Smooth muscle cell (in vitro differentiated cells): ENCODE measurements around the gene KISS1. TPM values are rescaled to one million over a fixed set of nuclear protein-coding genes. Genes with fewer than 3 reads are reported as not detected.

Source experiments
- DNase-seq: peaks from one replicate; lab custom pipeline; 2025; ENCODE audit not compliant: unreplicated experiment; lab: John Stamatoyannopoulos, UW
- H2AFZ ChIP-seq: fragments of 200-600 bp; sonication (generic); 2 replicates; pipeline ENCODE4 v1.6.0; 2016; ENCODE audit warnings: antibody characterized with exemption, low read depth, mild to moderate bottlenecking
- H3F3A ChIP-seq: fragments of 200-600 bp; sonication (generic); 2 replicates; pipeline ENCODE4 v1.6.0; 2017; ENCODE audit warnings: antibody characterized with exemption, low read depth
- H3K27ac ChIP-seq: fragments of 200-600 bp; sonication (generic); 2 replicates; pipeline ENCODE4 v1.5.1; 2016; ENCODE audit warnings: low read depth, mild to moderate bottlenecking
- H3K27me3 ChIP-seq: fragments of 200-600 bp; sonication (generic); 2 replicates; pipeline ENCODE4 v1.6.1; 2016; ENCODE audit warnings: low read depth, mild to moderate bottlenecking
- H3K36me3 ChIP-seq: fragments of 200-600 bp; sonication (generic); 2 replicates; pipeline ENCODE4 v1.5.1; 2016; ENCODE audit warnings: low read depth
- H3K4me1 ChIP-seq: fragments of 200-600 bp; sonication (generic); 2 replicates; pipeline ENCODE4 v1.5.1; 2016; ENCODE audit warnings: low read depth
- H3K4me2 ChIP-seq: fragments of 200-600 bp; sonication (generic); 2 replicates; pipeline ENCODE4 v1.6.0; 2016; ENCODE audit warnings: mild to moderate bottlenecking
- H3K4me3 ChIP-seq: fragments of 200-600 bp; sonication (generic); 2 replicates; pipeline ENCODE4 v1.5.1; 2016; ENCODE audit warnings: mild to moderate bottlenecking
- H3K79me2 ChIP-seq: fragments of 200-600 bp; sonication (generic); 2 replicates; pipeline ENCODE4 v1.6.0; 2016; ENCODE audit warnings: low read depth, mild to moderate bottlenecking
- H3K9ac ChIP-seq: fragments of 200-600 bp; sonication (generic); 2 replicates; pipeline ENCODE4 v1.6.0; 2016; ENCODE audit warnings: low read depth
- H3K9me3 ChIP-seq: fragments of 200-600 bp; sonication (generic); replicated peaks from 2 replicates; pipeline ENCODE4 v1.5.1; 2016; ENCODE audit warnings: low read depth
- H4K20me1 ChIP-seq: fragments of 200-600 bp; sonication (generic); 2 replicates; pipeline ENCODE4 v1.6.0; 2016; ENCODE audit warnings: low read depth
- WGBS: methylation state at CpG from one replicate; pipeline ENCODE4 v1.1.7; 2016; ENCODE audit warnings: low lambda C conversion rate; 5-methylcytosine and 5-hydroxymethylcytosine counted together
- polyA plus RNA-seq: library from polyadenylated mRNA; unstranded; fragments of >200 nt; fragmentation: Nextera tagmentation; extraction: Ambion mirVana; gene quantifications from 2 replicates; pipeline ENCODE4 v1.2.1, GENCODE V29; 2016
- total RNA-seq: library from RNA; depleted of rRNA; stranded (reverse); fragments of >200 nt; gene quantifications from 2 replicates; pipeline ENCODE4 v1.2.3, GENCODE V29; 2014
- TF ChIP-seq, protein P1 (sequence below): fragments of 200-600 bp; sonication (generic); IDR thresholded peaks from 2 replicates; pipeline ENCODE4 v1.5.1; 2017; ENCODE audit warnings: borderline replicate concordance, mild to moderate bottlenecking, antibody characterized with exemption; ENCODE audit not compliant: insufficient read depth, poor library complexity, severe bottlenecking

KISS1 gene
- total and polyA plus RNA-seq, 2 experiments from 2014 or later, result 0.72 to 1.2 TPM

DNA sequence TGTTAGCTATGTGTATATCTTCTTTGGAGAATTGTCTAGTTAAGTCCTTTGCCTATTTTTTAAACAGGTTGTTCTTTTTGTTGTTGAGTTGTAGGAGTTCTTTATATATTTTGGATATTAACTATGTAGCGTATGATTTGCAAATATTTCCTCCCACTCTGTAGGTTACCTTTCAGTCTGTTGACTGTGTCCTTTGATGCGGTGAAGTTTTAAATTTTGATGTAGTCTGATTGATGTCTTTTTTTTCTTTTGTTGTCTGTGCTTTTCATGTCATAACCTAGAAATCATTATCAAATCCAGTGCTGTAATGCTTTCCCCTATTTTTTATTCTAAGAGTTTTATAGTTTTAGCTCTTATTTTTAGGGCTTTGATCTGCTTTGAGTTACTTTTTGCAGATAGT is 8.7 kb upstream of the KISS1 start:
- 96% methylated on average over 2 of the region's 2 CpGs for WGBS
- Histone ChIP-seq H3K9ac (no peak overlapping the region), H3K79me2 (no peaks in the 10 kb centered on the region), H3K27ac (no peak overlapping the region), H2AFZ (no peak overlapping the region), H3F3A (no peaks in the 10 kb centered on the region), H3K36me3 (no peaks in the 10 kb centered on the region), H3K27me3 (peaks cover 62% of the 10 kb centered on the region), H3K9me3 (no peaks in the 10 kb centered on the region), H4K20me1 (no peaks in the 10 kb centered on the region), H3K4me1 (no peaks in the 10 kb centered on the region), H3K4me2 (no peak overlapping the region), H3K4me3 (no peak overlapping the region)
- no peak for DNase-seq
- TF ChIP-seq, protein P1, sequence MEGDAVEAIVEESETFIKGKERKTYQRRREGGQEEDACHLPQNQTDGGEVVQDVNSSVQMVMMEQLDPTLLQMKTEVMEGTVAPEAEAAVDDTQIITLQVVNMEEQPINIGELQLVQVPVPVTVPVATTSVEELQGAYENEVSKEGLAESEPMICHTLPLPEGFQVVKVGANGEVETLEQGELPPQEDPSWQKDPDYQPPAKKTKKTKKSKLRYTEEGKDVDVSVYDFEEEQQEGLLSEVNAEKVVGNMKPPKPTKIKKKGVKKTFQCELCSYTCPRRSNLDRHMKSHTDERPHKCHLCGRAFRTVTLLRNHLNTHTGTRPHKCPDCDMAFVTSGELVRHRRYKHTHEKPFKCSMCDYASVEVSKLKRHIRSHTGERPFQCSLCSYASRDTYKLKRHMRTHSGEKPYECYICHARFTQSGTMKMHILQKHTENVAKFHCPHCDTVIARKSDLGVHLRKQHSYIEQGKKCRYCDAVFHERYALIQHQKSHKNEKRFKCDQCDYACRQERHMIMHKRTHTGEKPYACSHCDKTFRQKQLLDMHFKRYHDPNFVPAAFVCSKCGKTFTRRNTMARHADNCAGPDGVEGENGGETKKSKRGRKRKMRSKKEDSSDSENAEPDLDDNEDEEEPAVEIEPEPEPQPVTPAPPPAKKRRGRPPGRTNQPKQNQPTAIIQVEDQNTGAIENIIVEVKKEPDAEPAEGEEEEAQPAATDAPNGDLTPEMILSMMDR, result no peak

DNA sequence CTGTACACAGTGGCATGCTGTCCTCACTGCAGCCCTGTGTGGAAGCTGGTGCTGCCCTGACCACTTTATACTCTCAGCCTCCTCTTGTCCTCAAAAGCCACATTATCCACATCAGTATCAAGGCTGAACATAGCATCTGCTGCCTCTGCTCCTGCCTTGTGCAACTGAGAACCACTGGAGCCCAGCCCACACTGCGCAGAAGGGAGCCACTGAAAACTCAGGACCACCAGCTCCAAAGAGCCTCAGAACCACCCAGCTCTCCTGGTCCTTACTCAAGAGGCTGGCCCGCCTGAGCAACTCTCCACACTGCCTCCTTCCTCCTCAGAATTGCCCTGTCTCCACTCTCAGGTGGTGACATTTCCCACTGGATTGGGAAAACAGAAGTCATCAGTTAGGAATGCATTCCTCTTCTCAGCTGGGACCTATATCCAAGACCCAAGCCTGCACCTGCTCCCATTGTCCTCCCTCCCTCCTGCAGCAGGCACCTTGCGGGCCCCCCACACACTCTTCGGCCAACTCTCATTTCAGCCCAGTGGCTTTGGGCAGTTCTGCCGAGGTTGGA is 7.0 kb upstream of the KISS1 start:
- H3F3A ChIP-seq, result no peaks in the 10 kb centered on the region
- H3K4me1 ChIP-seq, result no peaks in the 10 kb centered on the region
- H2AFZ ChIP-seq, result no peak overlapping the region
- no peak overlapping the region for H3K27ac ChIP-seq
- H3K27me3 ChIP-seq, result peaks cover 48% of the 10 kb centered on the region
- DNase-seq, result no peak
- no peaks in the 10 kb centered on the region for H4K20me1 ChIP-seq
- TF ChIP-seq, protein P1, result no peak
- 93% methylated on average over 5 of the region's 5 CpGs for WGBS
- H3K9me3 ChIP-seq, result no peaks in the 10 kb centered on the region
- no peak overlapping the region for H3K4me3 ChIP-seq
- H3K36me3 ChIP-seq, result no peaks in the 10 kb centered on the region
- H3K79me2 ChIP-seq, result no peaks in the 10 kb centered on the region
- no peak overlapping the region for H3K9ac ChIP-seq
- no peak overlapping the region for H3K4me2 ChIP-seq

DNA sequence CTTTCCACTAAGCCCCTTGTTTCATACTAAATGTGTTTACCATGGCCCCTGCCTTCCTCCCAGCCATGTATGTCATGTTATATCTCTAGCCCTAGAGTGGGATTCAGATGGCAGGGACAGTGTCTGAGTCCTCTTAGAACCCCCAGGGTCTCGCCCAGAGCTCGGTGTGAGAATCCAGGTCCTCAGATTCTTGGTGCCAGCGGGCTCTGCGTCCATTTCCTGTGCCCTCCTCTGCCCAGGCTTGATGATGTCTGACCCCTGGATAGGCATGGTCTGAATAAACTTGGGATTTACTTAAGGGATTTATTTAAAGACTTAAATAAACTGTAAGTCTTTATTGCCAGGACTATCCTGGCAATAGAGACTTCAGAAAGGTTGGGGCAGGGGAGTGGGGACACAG is 6.2 kb upstream of the KISS1 start:
- no peak overlapping the region for H3K4me2 ChIP-seq
- H3K79me2 ChIP-seq, result no peaks in the 10 kb centered on the region
- H3K4me1 ChIP-seq, result no peaks in the 10 kb centered on the region
- no peaks in the 10 kb centered on the region for H3K9me3 ChIP-seq
- H3K27ac ChIP-seq, result no peak overlapping the region
- no peaks in the 10 kb centered on the region for H4K20me1 ChIP-seq
- no peaks in the 10 kb centered on the region for H3F3A ChIP-seq
- no peak for DNase-seq
- TF ChIP-seq, protein P1, result no peak
- no peak overlapping the region for H2AFZ ChIP-seq
- peaks cover 44% of the 10 kb centered on the region for H3K27me3 ChIP-seq
- WGBS, result 89% methylated on average over 4 of the region's 4 CpGs
- H3K4me3 ChIP-seq, result no peak overlapping the region
- H3K9ac ChIP-seq, result no peak overlapping the region
- no peaks in the 10 kb centered on the region for H3K36me3 ChIP-seq

DNA sequence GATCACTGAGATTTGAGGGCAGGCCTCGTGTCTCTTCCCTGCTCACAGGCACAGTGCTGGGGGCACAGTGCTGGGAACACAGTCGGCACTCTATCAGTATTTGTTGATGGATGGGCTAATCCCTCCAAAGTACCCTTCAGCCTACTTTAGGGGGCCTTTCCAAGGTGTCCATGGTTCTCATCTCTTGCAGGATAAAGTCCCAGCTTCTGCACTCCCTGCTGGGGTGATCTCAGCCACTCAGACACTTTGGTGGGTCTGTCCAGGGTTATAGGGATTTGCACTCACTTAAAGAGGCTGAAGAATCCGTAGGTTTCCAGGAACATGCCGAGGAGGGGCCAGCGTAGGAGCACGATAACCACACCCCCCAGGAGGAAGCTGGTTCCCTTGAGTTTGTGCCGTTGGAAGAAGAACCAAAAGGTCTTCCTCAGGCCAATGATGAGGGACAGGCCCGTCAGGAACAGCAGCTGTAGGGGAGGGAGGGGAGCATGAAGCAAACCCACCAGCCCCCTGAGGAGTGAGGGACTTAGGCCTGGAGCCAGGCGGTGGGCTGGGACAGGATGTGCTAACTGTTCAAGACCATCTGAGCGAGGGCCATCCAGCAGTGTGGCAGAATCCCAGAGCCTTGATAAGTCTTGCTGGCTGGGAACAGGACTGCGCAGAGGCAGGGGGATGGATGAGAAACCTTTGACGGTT is 5.2 kb upstream of the KISS1 start:
- Histone ChIP-seq H2AFZ (no peak overlapping the region), H3F3A (no peaks in the 10 kb centered on the region), H3K9ac (no peak overlapping the region), H3K9me3 (no peaks in the 10 kb centered on the region), H3K4me2 (no peak overlapping the region), H4K20me1 (no peaks in the 10 kb centered on the region), H3K4me1 (no peaks in the 10 kb centered on the region), H3K36me3 (no peaks in the 10 kb centered on the region), H3K79me2 (no peaks in the 10 kb centered on the region), H3K27me3 (peaks cover 47% of the 10 kb centered on the region), H3K4me3 (no peak overlapping the region), H3K27ac (no peak overlapping the region)
- DNase-seq, result no peak
- WGBS, result 43% methylated on average over 12 of the region's 12 CpGs
- TF ChIP-seq, protein P1, result no peak
